ENCODE data around the gene SUN2. TPM values are rescaled to one million over a fixed set of nuclear protein-coding genes. Genes with fewer than 3 reads are reported as not detected.

SUN2 gene
- total RNA-seq, 3 donors from 2014 or later (not counting 1 experiment from before 2014, with no cell fraction given): 882 to 1,056 (median 886) TPM

- peak; percentile 47 for TF ChIP-seq CTCF (IDR thresholded peaks at IDR 0.05)
- ATAC-seq: peak in 2 of 3 donors; percentile 66 to 67
- intact Hi-C loops (cut with micrococcal nuclease): no loop called here
- Histone ChIP-seq H3K4me3 (ENCODE audit: low read length) (no peak overlapping the region), H3K27ac (ENCODE audit: low read length) (no peak overlapping the region), H3K36me3 (ENCODE audit: control insufficient read depth, insufficient read depth, low read length) (no peaks in the 10 kb centered on the region), H3K27me3 (ENCODE audit: control insufficient read depth, insufficient read depth, low read length) (no peaks in the 10 kb centered on the region), H3K9me3 (ENCODE audit: control insufficient read depth, insufficient read depth, low read length) (no peaks in the 10 kb centered on the region), H3K4me1 (ENCODE audit: control insufficient read depth, insufficient read depth, low read length) (peaks cover 11% of the 10 kb centered on the region)
- H3K4me3 Mint-ChIP-seq: no peak overlapping the region
- no peaks in the 10 kb centered on the region for H3K36me3 Mint-ChIP-seq
- H3K27me3 Mint-ChIP-seq (ENCODE audit: low read depth in 2 of 2): no peaks in the 10 kb centered on the region
- WGBS (ENCODE audit: insufficient coverage): 77% methylated on average over 14 of the region's 14 CpGs
- H3K27ac Mint-ChIP-seq: no peak overlapping the region
- DNase-seq: peak; percentile 35 to 74
- H3K4me1 Mint-ChIP-seq: peaks cover 4 to 16% of the 10 kb centered on the region in 2 donors
- H3K9me3 Mint-ChIP-seq: no peaks in the 10 kb centered on the region
These were observed 10.4 kb upstream of the SUN2 start for GRCh38 chr22:38766076-38766777.

- DNase-seq (no peak), ATAC-seq (no peak)
- whole genome bisulfite sequencing (ENCODE audit: insufficient coverage): 93% methylated on average over 10 of the region's 11 CpGs
- H3K27me3 ChIP-seq (ENCODE audit: control insufficient read depth, insufficient read depth, low read length): no peaks in the 10 kb centered on the region
- H3K4me1 Mint-ChIP-seq: peaks cover 10 to 22% of the 10 kb centered on the region in 2 donors
- no peak overlapping the region for H3K27ac Mint-ChIP-seq
- H3K9me3 Mint-ChIP-seq: no peaks in the 10 kb centered on the region
- peaks cover 45% of the 10 kb centered on the region for H3K4me1 ChIP-seq (ENCODE audit: control insufficient read depth, insufficient read depth, low read length)
- H3K4me3 ChIP-seq (ENCODE audit: low read length): no peak overlapping the region
- no peak overlapping the region for H3K27ac ChIP-seq (ENCODE audit: low read length)
- intact Hi-C loops (cut with micrococcal nuclease): no loop called here
- H3K36me3 Mint-ChIP-seq: no peaks in the 10 kb centered on the region
- TF ChIP-seq CTCF (IDR thresholded peaks at IDR 0.05): no peak
- no peaks in the 10 kb centered on the region for H3K36me3 ChIP-seq (ENCODE audit: control insufficient read depth, insufficient read depth, low read length)
- H3K9me3 ChIP-seq (ENCODE audit: control insufficient read depth, insufficient read depth, low read length): no peaks in the 10 kb centered on the region
- no peaks in the 10 kb centered on the region for H3K27me3 Mint-ChIP-seq (ENCODE audit: low read depth in 2 of 2)
- H3K4me3 Mint-ChIP-seq: no peak overlapping the region
These were observed 6.8 kb upstream of the SUN2 start for GRCh38 chr22:38762551-38762983.

- no peak overlapping the region for H3K27ac Mint-ChIP-seq
- no peaks in the 10 kb centered on the region for H3K27me3 Mint-ChIP-seq (ENCODE audit: low read depth in 2 of 2)
- H3K4me1 Mint-ChIP-seq: peaks cover 21 to 33% of the 10 kb centered on the region in 2 donors
- no peaks in the 10 kb centered on the region for H3K27me3 ChIP-seq (ENCODE audit: control insufficient read depth, insufficient read depth, low read length)
- H3K36me3 ChIP-seq (ENCODE audit: control insufficient read depth, insufficient read depth, low read length): no peaks in the 10 kb centered on the region
- H3K4me3 Mint-ChIP-seq: no peak overlapping the region
- no peaks in the 10 kb centered on the region for H3K9me3 Mint-ChIP-seq
- no peaks in the 10 kb centered on the region for H3K36me3 Mint-ChIP-seq
- H3K4me3 ChIP-seq (ENCODE audit: low read length): no peak overlapping the region
- no peak for DNase-seq
- 57% methylated on average over 20 of the region's 20 CpGs for WGBS (ENCODE audit: insufficient coverage)
- intact Hi-C loops (cut with micrococcal nuclease): no loop called here
- no peak for TF ChIP-seq CTCF (IDR thresholded peaks at IDR 0.05)
- H3K9me3 ChIP-seq (ENCODE audit: control insufficient read depth, insufficient read depth, low read length): no peaks in the 10 kb centered on the region
- peak; percentile 13 to 33 (median 28) for ATAC-seq
- no peak overlapping the region for H3K27ac ChIP-seq (ENCODE audit: low read length)
- H3K4me1 ChIP-seq (ENCODE audit: control insufficient read depth, insufficient read depth, low read length): peaks cover 55% of the 10 kb centered on the region
These were observed 5.7 kb upstream of the SUN2 start for GRCh38 chr22:38761202-38762162.

Measured in natural killer cell (primary cell).